Naive thymus-derived CD8-positive, alpha-beta T cell (primary cell): ENCODE measurements around the gene KNDC1. TPM values are rescaled to one million over a fixed set of nuclear protein-coding genes. Genes with fewer than 3 reads are reported as not detected.
"Not testable (repeated sequence)": the region's sequence is repeated elsewhere in the genome, so short reads cannot be mapped to it uniquely, and the experiment has no call there.

ENCODE experiments used
- ATAC-seq, 2 donors: fragments of 150-1000 bp; cut with Tn5 transposase in 1 of 2; sonication (Bioruptor Pico), chemical (Tn5 transposase) in 1 of 2; 1 replicate in 1 of 2; 2 replicates in 1 of 2; pipeline ENCODE4 v1.10.0; 2021; ENCODE audit warnings: mild to moderate bottlenecking in 2 of 2, moderate library complexity in 2 of 2
- POLR2A ChIA-PET: fragments of 350-600 bp; sonication (Branson Sonifier 250); formaldehyde crosslinking; loops from one replicate; lab custom pipeline; 2021; ENCODE audit warnings: antibody characterized with exemption; lab: Charles Lee
- DNase-seq, 10 donors: peaks; one replicate each; pipeline versions ENCODE4 v3.0.0 to v3.0.0-alpha.2; 2020 to 2022
- H3K27ac Mint-ChIP-seq, 10 donors: one replicate each; pipeline ENCODE4 v1.8.0; 2020 to 2022; ENCODE audit warnings: mild to moderate bottlenecking in 10 of 10, mixed read lengths in 10 of 10, moderate library complexity in 4 of 10, inconsistent platforms in 1 of 10
- H3K27me3 Mint-ChIP-seq, 5 donors: one replicate each; pipeline ENCODE4 v1.8.0; 2021 to 2022; ENCODE audit warnings: mixed read lengths in 5 of 5
- H3K36me3 Mint-ChIP-seq, 3 donors: one replicate each; pipeline ENCODE4 v1.8.0; 2020 to 2022; ENCODE audit warnings: mixed read lengths in 3 of 3, mild to moderate bottlenecking in 2 of 3, inconsistent platforms in 1 of 3
- H3K4me1 Mint-ChIP-seq, 4 donors: one replicate each; pipeline ENCODE4 v1.8.0; 2021 to 2022; ENCODE audit warnings: mixed read lengths in 4 of 4
- H3K4me3 Mint-ChIP-seq, 10 donors: one replicate each; pipeline ENCODE4 v1.8.0; 2020 to 2022; ENCODE audit warnings: mild to moderate bottlenecking in 10 of 10, mixed read lengths in 10 of 10, moderate library complexity in 6 of 10, inconsistent platforms in 1 of 10
- H3K9me3 Mint-ChIP-seq, 9 donors: one replicate each; pipeline ENCODE4 v1.8.0; 2020 to 2022; ENCODE audit warnings: mixed read lengths in 9 of 9, mild to moderate bottlenecking in 3 of 9, inconsistent platforms in 1 of 9, moderate library complexity in 1 of 9
- polyA plus RNA-seq, 3 donors: library from polyadenylated mRNA; unstranded; fragments of 300-500 nt; fragmentation: Illumina TruSeq; gene quantifications; one replicate each; pipeline ENCODE4 v1.2.3, GENCODE V29; 2021
- total RNA-seq, 8 experiments: library from RNA in 2 of 8; stranded (reverse) in 2 of 8; gene quantifications; one replicate each; pipeline ENCODE4 v1.2.3 and lab custom pipeline; 2021 to 2026

KNDC1 gene
- total and polyA plus RNA-seq, 5 experiments from 2014 or later: 0.49 TPM; not detected in 4

GRCh38 chr10:133230044-133230361 lies 70.0 kb downstream of the KNDC1 start, which contains the start of gene UTF1:
Gene UTF1 (plus strand): TSS chr10:133230217. CDS start chr10:133230289, 72 bp downstream.
- Mint-ChIP-seq H3K4me1 (peaks cover 2 to 25% (median 16%) of the 10 kb centered on the region in 4 donors), H3K9me3 (no peaks in the 10 kb centered on the region), H3K27me3 (peaks cover 21 to 75% (median 42%) of the 10 kb centered on the region in 5 donors), H3K4me3 (peak within 1 kb of the TSS in 9 of 10 donors; percentile 40 to 78 (median 69)), H3K27ac (peak within 1 kb of the TSS in 1 of 10 donors; percentile 66), H3K36me3 (no peaks in the 10 kb centered on the region)
- POLR2A ChIA-PET: no interaction called here
- no peak for ATAC-seq
- no peak for DNase-seq

GRCh38 chr10:133230387-133231195 lies 70.6 kb downstream of the KNDC1 start:
- Mint-ChIP-seq H3K27me3 (peaks cover 21 to 72% (median 44%) of the 10 kb centered on the region in 5 donors), H3K4me3 (peak overlapping the region in 3 of 10 donors; percentile 43 to 59 (median 58)), H3K36me3 (no peaks in the 10 kb centered on the region), H3K9me3 (no peaks in the 10 kb centered on the region), H3K27ac (no peak overlapping the region), H3K4me1 (peaks cover 2 to 27% (median 18%) of the 10 kb centered on the region in 4 donors)
- POLR2A ChIA-PET: no interaction called here
- DNase-seq (no peak), ATAC-seq (peak; percentile 36 to 50)

- POLR2A ChIA-PET: no interaction called here
- ATAC-seq (no peak), DNase-seq (no peak)
- Mint-ChIP-seq H3K27ac (no peak overlapping the region), H3K27me3 (peaks cover 23 to 67% (median 46%) of the 10 kb centered on the region in 5 donors), H3K4me3 (peak overlapping the region in 5 of 10 donors; percentile 53 to 78 (median 59)), H3K36me3 (no peaks in the 10 kb centered on the region), H3K4me1 (peaks cover 5 to 22% (median 18%) of the 10 kb centered on the region in 4 donors), H3K9me3 (no peaks in the 10 kb centered on the region)
These were observed 71.4 kb downstream of the KNDC1 start for GRCh38 chr10:133231244-133231945.

GRCh38 chr10:133231946-133232574 lies 72.0 kb downstream of the KNDC1 start:
- POLR2A ChIA-PET: no interaction called here
- H3K27ac Mint-ChIP-seq: no peak overlapping the region
- DNase-seq: no peak
- H3K9me3 Mint-ChIP-seq: no peaks in the 10 kb centered on the region
- peaks cover 5 to 19% (median 18%) of the 10 kb centered on the region in 4 donors for H3K4me1 Mint-ChIP-seq
- H3K36me3 Mint-ChIP-seq: no peaks in the 10 kb centered on the region
- ATAC-seq: no peak
- H3K4me3 Mint-ChIP-seq: peak overlapping the region in 4 of 10 donors; percentile 4 to 63 (median 56)
- peaks cover 23 to 61% (median 40%) of the 10 kb centered on the region in 5 donors for H3K27me3 Mint-ChIP-seq

GRCh38 chr10:133234796-133235195 lies 74.8 kb downstream of the KNDC1 start:
- ATAC-seq, POLR2A ChIA-PET, H3K36me3 Mint-ChIP-seq, DNase-seq, H3K9me3 Mint-ChIP-seq, H3K27ac Mint-ChIP-seq: not testable (repeated sequence)
- Mint-ChIP-seq H3K4me1 (peaks cover 3 to 17% (median 13%) of the 10 kb centered on the region in 4 donors), H3K4me3 (peak overlapping the region in 7 of 10 donors; percentile 38 to 79 (median 66)), H3K27me3 (peaks cover 20 to 59% (median 44%) of the 10 kb centered on the region in 5 donors)

GRCh38 chr10:133235265-133235855 lies 75.3 kb downstream of the KNDC1 start:
- Mint-ChIP-seq H3K27ac (no peak overlapping the region), H3K36me3 (no peaks in the 10 kb centered on the region), H3K4me1 (peaks cover 3 to 19% (median 13%) of the 10 kb centered on the region in 4 donors), H3K27me3 (peaks cover 20 to 63% (median 48%) of the 10 kb centered on the region in 5 donors), H3K9me3 (peaks cover 0 to 3% (median 0%) of the 10 kb centered on the region in 9 donors), H3K4me3 (peak overlapping the region in 8 of 10 donors; percentile 55 to 83 (median 70))
- POLR2A ChIA-PET: no interaction called here
- DNase-seq (no peak), ATAC-seq (peak in 1 of 2 donors; percentile 42)

GRCh38 chr10:133235932-133236331 lies 75.9 kb downstream of the KNDC1 start:
- Mint-ChIP-seq H3K27ac (no peak overlapping the region), H3K4me3 (peak overlapping the region in 9 of 10 donors; percentile 28 to 83 (median 69))
- peak in 1 of 2 donors; percentile 16 for ATAC-seq

GRCh38 chr10:133236401-133237240 lies 76.6 kb downstream of the KNDC1 start:
- Mint-ChIP-seq H3K4me1 (peaks cover 7 to 28% (median 23%) of the 10 kb centered on the region in 4 donors), H3K36me3 (no peaks in the 10 kb centered on the region), H3K27me3 (peaks cover 22 to 69% (median 52%) of the 10 kb centered on the region in 5 donors), H3K9me3 (peaks cover 0 to 3% (median 0%) of the 10 kb centered on the region in 9 donors), H3K4me3 (peak overlapping the region in 1 of 10 donors; percentile 76), H3K27ac (no peak overlapping the region)
- peak; percentile 31 to 53 for ATAC-seq
- POLR2A ChIA-PET: no interaction called here
- DNase-seq: no peak

More at GRCh38 chr10:133235932-133236331, 75.9 kb downstream of the KNDC1 start:
- Mint-ChIP-seq H3K27me3 (peaks cover 23 to 67% (median 53%) of the 10 kb centered on the region in 5 donors), H3K9me3 (peaks cover 0 to 3% (median 0%) of the 10 kb centered on the region in 9 donors), H3K36me3 (no peaks in the 10 kb centered on the region), H3K4me1 (peaks cover 7 to 23% (median 18%) of the 10 kb centered on the region in 4 donors)
- POLR2A ChIA-PET: no interaction called here
- DNase-seq: no peak

GRCh38 chr10:133237241-133237587 lies 77.2 kb downstream of the KNDC1 start:
- no peak for ATAC-seq
- H3K27me3 Mint-ChIP-seq: peaks cover 20 to 67% (median 48%) of the 10 kb centered on the region in 5 donors

GRCh38 chr10:133237588-133238465 lies 77.8 kb downstream of the KNDC1 start, which contains the start of gene VENTX:
Gene VENTX (plus strand): TSS chr10:133237855. CDS start chr10:133237915, 60 bp downstream.
- Mint-ChIP-seq H3K27me3 (peaks cover 20 to 67% (median 54%) of the 10 kb centered on the region in 5 donors), H3K4me3 (peak within 1 kb of the TSS in 6 of 10 donors; percentile 22 to 76 (median 61)), H3K36me3 (no peaks in the 10 kb centered on the region), H3K27ac (no peak within 1 kb of the TSS), H3K9me3 (peaks cover 0 to 3% (median 0%) of the 10 kb centered on the region in 9 donors), H3K4me1 (peaks cover 11 to 38% (median 29%) of the 10 kb centered on the region in 4 donors)
- ATAC-seq: no peak
- DNase-seq: no peak
- POLR2A ChIA-PET: no interaction called here

More at GRCh38 chr10:133237241-133237587, 77.2 kb downstream of the KNDC1 start:
- peak overlapping the region in 3 of 10 donors; percentile 55 to 67 (median 57) for H3K4me3 Mint-ChIP-seq
- DNase-seq: no peak
- POLR2A ChIA-PET: no interaction called here
- H3K36me3 Mint-ChIP-seq: no peaks in the 10 kb centered on the region
- peaks cover 0 to 3% (median 0%) of the 10 kb centered on the region in 9 donors for H3K9me3 Mint-ChIP-seq
- peaks cover 7 to 33% (median 25%) of the 10 kb centered on the region in 4 donors for H3K4me1 Mint-ChIP-seq
- no peak overlapping the region for H3K27ac Mint-ChIP-seq
